Mucosa of gallbladder (tissue), 1 donor: ENCODE results near the gene ZDHHC17. TPM values are rescaled to one million over a fixed set of nuclear protein-coding genes. Genes with fewer than 3 reads are reported as not detected.
"Not testable (repeated sequence)": the region's sequence is repeated elsewhere in the genome, so short reads cannot be mapped to it uniquely, and the experiment has no call there.

Experiments
- DNase-seq: peaks from one replicate; pipeline ENCODE4 v3.0.0-alpha.2; 2020; ENCODE audit warnings: low spot score
- total RNA-seq: library from RNA; stranded (reverse); gene quantifications from one replicate; pipeline ENCODE4 v1.2.1, GENCODE V29; 2021
- donor health status: DM: no; HTN: no; CAD: no.

Gene ZDHHC17
- total RNA-seq, 1 donor from 2014 or later: 29.9 TPM

- no peak for DNase-seq
Observed at GRCh38 chr12:76768576-76768975, 4.7 kb downstream of the ZDHHC17 start.

GRCh38 chr12:76777765-76778216 lies 13.9 kb downstream of the ZDHHC17 start:
- DNase-seq: no peak

- no peak for DNase-seq
Observed at GRCh38 chr12:76778364-76778763, 14.4 kb downstream of the ZDHHC17 start.

- DNase-seq: not testable (repeated sequence)
Observed at GRCh38 chr12:76779310-76779709, 15.4 kb downstream of the ZDHHC17 start.

GRCh38 chr12:76781321-76781720 lies 17.4 kb downstream of the ZDHHC17 start:
- DNase-seq: no peak

- no peak for DNase-seq
Observed at GRCh38 chr12:76782526-76782925, 18.6 kb downstream of the ZDHHC17 start.

GRCh38 chr12:76784600-76785051 lies 20.7 kb downstream of the ZDHHC17 start:
- no peak for DNase-seq

GRCh38 chr12:76785407-76785806 lies 21.5 kb downstream of the ZDHHC17 start:
- no peak for DNase-seq

- DNase-seq: no peak
Observed at GRCh38 chr12:76786986-76787385, 23.1 kb downstream of the ZDHHC17 start.

- no peak for DNase-seq
Observed at GRCh38 chr12:76787689-76788088, 23.8 kb downstream of the ZDHHC17 start.

GRCh38 chr12:76789335-76790050 lies 25.6 kb downstream of the ZDHHC17 start:
- no peak for DNase-seq

GRCh38 chr12:76790564-76791552 lies 26.9 kb downstream of the ZDHHC17 start:
- DNase-seq: no peak

- DNase-seq: no peak
Observed at GRCh38 chr12:76792828-76793227, 28.9 kb downstream of the ZDHHC17 start.

- no peak for DNase-seq
Observed at GRCh38 chr12:76798864-76799263, 34.9 kb downstream of the ZDHHC17 start.

GRCh38 chr12:76799362-76799761 lies 35.4 kb downstream of the ZDHHC17 start:
- no peak for DNase-seq

GRCh38 chr12:76802060-76802459 lies 38.1 kb downstream of the ZDHHC17 start:
- no peak for DNase-seq

- DNase-seq: no peak
Observed at GRCh38 chr12:76804435-76804976, 40.6 kb downstream of the ZDHHC17 start.

- no peak for DNase-seq
Observed at GRCh38 chr12:76810671-76811419, 46.9 kb downstream of the ZDHHC17 start.

- no peak for DNase-seq
Observed at GRCh38 chr12:76811976-76812375, 48.1 kb downstream of the ZDHHC17 start.

GRCh38 chr12:76813265-76813664 lies 49.4 kb downstream of the ZDHHC17 start:
- no peak for DNase-seq

- DNase-seq: no peak
Observed at GRCh38 chr12:76813972-76814371, 50.1 kb downstream of the ZDHHC17 start.
